Suprapubic skin (tissue), 4 donors: ENCODE measurements around the gene TXNIP.

Experiments used
- EP300 ChIP-seq: sonication (generic); formaldehyde crosslinking; IDR thresholded peaks from one replicate; pipeline ENCODE4 v1.6.1; 2017; ENCODE audit warnings: antibody characterized with exemption
- POLR2A ChIP-seq, 2 donors: fragments of 450-650 bp; IDR thresholded peaks; one replicate each; pipeline ENCODE4 v1.6.1; 2017; ENCODE audit warnings: antibody characterized with exemption in 2 of 2, mild to moderate bottlenecking in 2 of 2, moderate library complexity in 2 of 2
- POLR2AphosphoS5 ChIP-seq, 3 donors: sonication (generic); formaldehyde crosslinking; IDR thresholded peaks; one replicate each; pipeline ENCODE4 v1.6.1; 2017; ENCODE audit warnings: antibody characterized with exemption in 3 of 3
- TF ChIP-seq, protein P1 (sequence below), 2 donors: fragments of 200-600 bp in 1 of 2; fragments of 450-650 bp in 1 of 2; sonication (generic) in 1 of 2; IDR thresholded peaks; one replicate each; pipeline ENCODE4 v1.5.1; 2016 to 2019; ENCODE audit warnings: antibody characterized with exemption in 2 of 2, mild to moderate bottlenecking in 1 of 2, moderate library complexity in 1 of 2

DNA sequence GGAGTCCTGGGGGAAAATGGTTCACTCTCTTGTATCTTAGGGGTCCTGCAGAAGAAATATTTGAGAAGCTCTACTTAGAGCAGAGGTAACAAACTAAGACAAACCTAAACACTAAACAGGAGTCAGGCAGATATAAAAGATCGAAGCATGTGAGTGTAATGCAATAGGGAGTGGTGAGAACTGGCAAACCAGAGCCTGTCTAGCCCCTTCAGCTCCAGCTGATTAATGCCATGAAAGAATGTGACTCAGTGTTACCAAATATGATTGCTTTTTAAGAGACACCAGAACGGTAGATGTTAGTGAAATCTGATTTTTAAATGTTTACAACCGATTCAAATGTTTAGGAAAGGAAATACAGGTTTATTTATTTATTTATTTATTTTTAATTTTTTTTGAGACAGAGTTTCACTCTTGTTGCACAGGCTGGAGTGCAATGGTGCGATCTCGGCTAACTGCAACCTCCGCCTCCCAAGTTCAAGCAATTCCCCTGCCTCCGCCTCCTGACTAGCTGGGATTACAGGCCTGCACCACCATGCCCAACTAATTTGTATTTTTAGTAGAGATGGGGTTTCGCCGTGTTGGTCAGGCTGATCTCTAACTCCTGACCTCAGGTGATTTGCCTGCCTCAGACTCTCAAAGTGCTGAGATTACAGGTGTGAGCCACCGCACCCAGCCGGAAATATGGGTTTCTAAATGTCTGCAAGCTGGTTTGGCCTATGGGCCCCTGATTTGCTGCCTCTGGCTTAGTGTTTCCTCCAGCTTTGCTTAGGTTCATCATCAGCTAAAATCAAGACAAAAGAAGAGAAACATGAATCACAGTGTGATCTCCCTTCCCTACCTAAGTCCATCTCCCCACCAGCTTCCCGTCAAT is 12.2 kb downstream of the TXNIP start:
- TF ChIP-seq, protein P1, sequence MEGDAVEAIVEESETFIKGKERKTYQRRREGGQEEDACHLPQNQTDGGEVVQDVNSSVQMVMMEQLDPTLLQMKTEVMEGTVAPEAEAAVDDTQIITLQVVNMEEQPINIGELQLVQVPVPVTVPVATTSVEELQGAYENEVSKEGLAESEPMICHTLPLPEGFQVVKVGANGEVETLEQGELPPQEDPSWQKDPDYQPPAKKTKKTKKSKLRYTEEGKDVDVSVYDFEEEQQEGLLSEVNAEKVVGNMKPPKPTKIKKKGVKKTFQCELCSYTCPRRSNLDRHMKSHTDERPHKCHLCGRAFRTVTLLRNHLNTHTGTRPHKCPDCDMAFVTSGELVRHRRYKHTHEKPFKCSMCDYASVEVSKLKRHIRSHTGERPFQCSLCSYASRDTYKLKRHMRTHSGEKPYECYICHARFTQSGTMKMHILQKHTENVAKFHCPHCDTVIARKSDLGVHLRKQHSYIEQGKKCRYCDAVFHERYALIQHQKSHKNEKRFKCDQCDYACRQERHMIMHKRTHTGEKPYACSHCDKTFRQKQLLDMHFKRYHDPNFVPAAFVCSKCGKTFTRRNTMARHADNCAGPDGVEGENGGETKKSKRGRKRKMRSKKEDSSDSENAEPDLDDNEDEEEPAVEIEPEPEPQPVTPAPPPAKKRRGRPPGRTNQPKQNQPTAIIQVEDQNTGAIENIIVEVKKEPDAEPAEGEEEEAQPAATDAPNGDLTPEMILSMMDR (IDR thresholded peaks at IDR 0.05), result no peak
- TF ChIP-seq POLR2AphosphoS5 (IDR thresholded peaks at IDR 0.05), result no peak
- TF ChIP-seq POLR2A (IDR thresholded peaks at IDR 0.05), result no peak
- no peak for TF ChIP-seq EP300
